Astrocyte (in vitro differentiated cells and primary cell): ENCODE measurements around the gene GMNC. TPM values are rescaled to one million over a fixed set of nuclear protein-coding genes. Genes with fewer than 3 reads are reported as not detected.

Source experiments
- DNase-seq: peaks from one replicate; pipeline ENCODE4 v3.0.0-alpha.2; 2010; ENCODE audit warnings: low read depth
- FAIRE-seq: peaks from 2 replicates; lab custom pipeline; 2011; peaks lifted over from hg19 to GRCh38; lab: Jason Lieb, UNC
- H2AFZ ChIP-seq: 2 replicates; pipeline ENCODE4 v1.6.0; 2012; ENCODE audit warnings: low read depth, low read length, inconsistent platforms
- H3K27ac ChIP-seq: 2 replicates; pipeline ENCODE4 v1.5.1; 2011; ENCODE audit warnings: low read depth, low read length, inconsistent platforms
- H3K27me3 ChIP-seq: 2 replicates; pipeline ENCODE4 v1.6.0; 2011; ENCODE audit warnings: low read length, inconsistent platforms; ENCODE audit not compliant: insufficient read depth
- H3K36me3 ChIP-seq: 2 replicates; pipeline ENCODE4 v1.5.1; 2011; ENCODE audit warnings: low read length, inconsistent platforms; ENCODE audit not compliant: insufficient read depth
- H3K4me1 ChIP-seq: 2 replicates; pipeline ENCODE4 v1.5.1; 2011; ENCODE audit warnings: low read length, inconsistent platforms; ENCODE audit not compliant: insufficient read depth
- H3K4me2 ChIP-seq: 2 replicates; pipeline ENCODE4 v1.6.0; 2012; ENCODE audit warnings: low read length, inconsistent platforms
- H3K4me3 ChIP-seq: 2 replicates; pipeline ENCODE4 v1.5.1; 2011; ENCODE audit warnings: low read depth, mild to moderate bottlenecking, low read length, inconsistent platforms; ENCODE audit not compliant: insufficient read depth
- H3K79me2 ChIP-seq: 2 replicates; pipeline ENCODE4 v1.6.0; 2012; ENCODE audit warnings: mild to moderate bottlenecking, low read length, inconsistent platforms; ENCODE audit not compliant: insufficient read depth
- H3K9ac ChIP-seq: 2 replicates; pipeline ENCODE4 v1.6.0; 2012; ENCODE audit warnings: mild to moderate bottlenecking, low read length, inconsistent platforms
- H3K9me3 ChIP-seq: 2 replicates; pipeline ENCODE4 v1.5.1; 2012; ENCODE audit warnings: low read depth, mild to moderate bottlenecking, low read length, inconsistent platforms; ENCODE audit not compliant: insufficient read depth
- H4K20me1 ChIP-seq: 2 replicates; pipeline ENCODE4 v1.6.0; 2012; ENCODE audit warnings: low read length, inconsistent platforms; ENCODE audit not compliant: insufficient read depth
- H3K27ac Mint-ChIP-seq: one replicate; pipeline ENCODE4 v1.8.0; 2021; ENCODE audit warnings: mild to moderate bottlenecking, mixed read lengths; ENCODE audit not compliant: unreplicated experiment
- H3K27me3 Mint-ChIP-seq: one replicate; pipeline ENCODE4 v1.8.0; 2021; ENCODE audit warnings: low read depth, mixed read lengths; ENCODE audit not compliant: unreplicated experiment
- H3K36me3 Mint-ChIP-seq: one replicate; pipeline ENCODE4 v1.8.0; 2021; ENCODE audit warnings: low read depth, mixed read lengths; ENCODE audit not compliant: unreplicated experiment
- H3K4me1 Mint-ChIP-seq: one replicate; pipeline ENCODE4 v1.8.0; 2021; ENCODE audit warnings: low read depth, mixed read lengths; ENCODE audit not compliant: unreplicated experiment
- H3K4me3 Mint-ChIP-seq: one replicate; pipeline ENCODE4 v1.8.0; 2021; ENCODE audit warnings: mild to moderate bottlenecking, moderate library complexity, mixed read lengths; ENCODE audit not compliant: unreplicated experiment
- H3K9me3 Mint-ChIP-seq: one replicate; pipeline ENCODE4 v1.8.0; 2021; ENCODE audit warnings: mild to moderate bottlenecking, mixed read lengths; ENCODE audit not compliant: unreplicated experiment
- CTCF ChIP-seq: IDR thresholded peaks from 2 replicates; pipeline ENCODE4 v1.5.1; 2011; ENCODE audit warnings: low read depth, mild to moderate bottlenecking, inconsistent platforms, low read length, moderate library complexity; ENCODE audit not compliant: insufficient read depth
- EZH2 ChIP-seq: IDR thresholded peaks from 2 replicates; pipeline ENCODE4 v1.6.1; 2012; ENCODE audit warnings: mild to moderate bottlenecking, low read length, inconsistent platforms; ENCODE audit not compliant: insufficient read depth
- total RNA-seq: library from RNA; stranded (reverse); gene quantifications from 2 replicates; pipeline ENCODE4 v1.2.1, GENCODE V29; 2021

GMNC gene
- total RNA-seq, 1 donor from 2014 or later, result 0.75 TPM

DNA sequence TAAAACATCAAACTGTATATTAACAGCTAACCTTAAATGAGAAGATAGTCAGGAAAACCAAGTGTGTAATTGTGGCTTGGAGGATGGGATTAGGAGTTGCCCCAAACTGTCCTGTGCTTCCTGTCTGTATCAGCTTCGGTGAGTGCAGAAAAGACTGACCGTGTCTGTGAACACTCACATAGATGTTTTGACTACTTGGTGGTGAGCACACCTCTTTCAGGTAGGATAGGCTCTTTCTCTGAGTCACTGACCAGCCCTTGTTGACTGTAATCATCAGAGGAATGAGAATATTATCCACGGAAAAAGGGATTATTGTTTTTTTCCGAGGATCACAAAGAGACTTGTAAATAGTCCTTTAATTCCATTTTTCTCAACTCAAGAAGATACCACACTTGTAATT is 51.5 kb downstream of the GMNC start:
- H3K9me3 Mint-ChIP-seq, result no peaks in the 10 kb centered on the region
- FAIRE-seq, result no peak
- H3K36me3 Mint-ChIP-seq, result no peaks in the 10 kb centered on the region

GRCh38 chr3:190809351-190809750 is 53.1 kb downstream of the GMNC start:
- H3K79me2 ChIP-seq, result no peaks in the 10 kb centered on the region
- H4K20me1 ChIP-seq, result no peaks in the 10 kb centered on the region
- Mint-ChIP-seq H3K4me1 (no peaks in the 10 kb centered on the region), H3K27ac (no peak overlapping the region), H3K4me3 (no peak overlapping the region), H3K9me3 (no peaks in the 10 kb centered on the region), H3K27me3 (no peaks in the 10 kb centered on the region), H3K36me3 (no peaks in the 10 kb centered on the region)
- FAIRE-seq (no peak), DNase-seq (no peak)
- H3K9ac ChIP-seq, result no peak overlapping the region
- no peak overlapping the region for H2AFZ ChIP-seq
- TF ChIP-seq CTCF, result no peak
- no peak for TF ChIP-seq EZH2
- no peaks in the 10 kb centered on the region for H3K36me3 ChIP-seq
- no peaks in the 10 kb centered on the region for H3K9me3 ChIP-seq
- no peaks in the 10 kb centered on the region for H3K4me1 ChIP-seq
- no peak overlapping the region for H3K27ac ChIP-seq
- H3K27me3 ChIP-seq, result no peaks in the 10 kb centered on the region
- no peak overlapping the region for H3K4me2 ChIP-seq
- H3K4me3 ChIP-seq, result no peak overlapping the region

More for the DNA sequence above, 51.5 kb downstream of the GMNC start:
- Histone ChIP-seq H3K9me3 (no peaks in the 10 kb centered on the region), H2AFZ (no peak overlapping the region), H3K79me2 (no peaks in the 10 kb centered on the region), H3K27me3 (no peaks in the 10 kb centered on the region), H3K27ac (no peak overlapping the region), H3K4me2 (no peak overlapping the region), H3K36me3 (no peaks in the 10 kb centered on the region), H3K9ac (no peak overlapping the region), H3K4me3 (no peak overlapping the region), H3K4me1 (no peaks in the 10 kb centered on the region), H4K20me1 (no peaks in the 10 kb centered on the region)
- H3K4me1 Mint-ChIP-seq, result no peaks in the 10 kb centered on the region
- DNase-seq, result no peak
- H3K27me3 Mint-ChIP-seq, result no peaks in the 10 kb centered on the region
- no peak for TF ChIP-seq CTCF
- no peak for TF ChIP-seq EZH2
- no peak overlapping the region for H3K4me3 Mint-ChIP-seq
- no peak overlapping the region for H3K27ac Mint-ChIP-seq

GRCh38 chr3:190807719-190808375 is 54.6 kb downstream of the GMNC start:
- no peaks in the 10 kb centered on the region for H3K4me1 ChIP-seq
- H3K27ac ChIP-seq, result no peak overlapping the region
- H3K9ac ChIP-seq, result no peak overlapping the region
- H3K36me3 Mint-ChIP-seq, result no peaks in the 10 kb centered on the region
- no peak overlapping the region for H3K4me3 ChIP-seq
- H3K27ac Mint-ChIP-seq, result no peak overlapping the region
- H3K27me3 Mint-ChIP-seq, result no peaks in the 10 kb centered on the region
- H3K4me2 ChIP-seq, result no peak overlapping the region
- H3K27me3 ChIP-seq, result no peaks in the 10 kb centered on the region
- no peaks in the 10 kb centered on the region for H3K36me3 ChIP-seq
- H3K9me3 Mint-ChIP-seq, result no peaks in the 10 kb centered on the region
- no peaks in the 10 kb centered on the region for H3K79me2 ChIP-seq
- TF ChIP-seq CTCF (no peak), EZH2 (no peak)
- H3K4me3 Mint-ChIP-seq, result no peak overlapping the region
- DNase-seq, result no peak
- H4K20me1 ChIP-seq, result no peaks in the 10 kb centered on the region
- FAIRE-seq, result no peak
- no peaks in the 10 kb centered on the region for H3K9me3 ChIP-seq
- no peaks in the 10 kb centered on the region for H3K4me1 Mint-ChIP-seq
- no peak overlapping the region for H2AFZ ChIP-seq
